Cardiac fibroblast (primary cell): Measurements from ENCODE around the gene CHRNB1.
A peak's percentile ranks its signal among the peaks of the same experiment; 100 is the strongest.

Experiments used
- DNase-seq, 2 donors: peaks; one replicate each; pipeline versions ENCODE4 v3.0.0 to v3.0.0-alpha.2; 2010; ENCODE audit warnings: low read depth in 2 of 2
- H3K4me3 ChIP-seq, 2 donors: replicated peaks in 1 of 2; 1 replicate in 1 of 2; 2 replicates in 1 of 2; pipeline ENCODE4 v1.5.1; 2011; ENCODE audit warnings: low read depth in 2 of 2, low read length in 2 of 2, mild to moderate bottlenecking in 2 of 2, moderate library complexity in 1 of 2
- TF ChIP-seq, protein P1 (sequence below): IDR thresholded peaks from one replicate; pipeline ENCODE4 v1.5.1; 2011; ENCODE audit warnings: low read depth, mild to moderate bottlenecking, low read length, inconsistent platforms

CHRNB1 gene

DNA sequence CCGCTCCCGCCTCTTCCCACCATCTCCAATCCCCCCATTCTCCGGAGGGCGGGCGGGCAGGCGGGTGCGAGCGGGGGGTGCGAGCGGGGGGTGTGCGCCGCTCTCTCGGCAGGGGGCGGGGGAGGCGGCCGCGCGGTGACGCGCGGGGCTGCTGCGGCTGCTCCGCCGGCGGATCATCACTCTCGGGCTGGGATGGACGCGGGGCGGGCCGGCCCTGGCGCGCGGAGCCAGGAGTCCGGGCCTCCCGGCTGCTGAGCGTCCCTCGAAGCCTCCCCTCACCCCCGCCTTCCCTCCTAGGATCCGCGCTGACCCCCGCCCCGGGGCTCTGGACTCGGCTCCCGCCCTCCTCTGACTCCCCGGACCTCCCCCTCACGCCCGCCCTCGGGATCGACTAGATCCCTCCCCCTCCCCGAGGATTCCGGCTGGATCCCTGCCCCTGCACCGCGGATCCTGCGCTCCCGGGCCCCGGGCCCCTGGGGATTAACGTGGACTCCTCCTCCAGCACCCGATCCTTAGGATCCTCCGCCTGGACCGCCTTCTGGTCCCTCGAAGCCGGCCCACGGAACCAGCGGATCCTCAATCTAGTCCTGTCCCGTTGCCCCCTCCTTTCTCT, 40.0 kb upstream of the CHRNB1 start:
- DNase-seq: peak in 1 of 2 donors; percentile 26
- peak overlapping the region; percentile 67 to 75 for H3K4me3 ChIP-seq
- TF ChIP-seq, protein P1, sequence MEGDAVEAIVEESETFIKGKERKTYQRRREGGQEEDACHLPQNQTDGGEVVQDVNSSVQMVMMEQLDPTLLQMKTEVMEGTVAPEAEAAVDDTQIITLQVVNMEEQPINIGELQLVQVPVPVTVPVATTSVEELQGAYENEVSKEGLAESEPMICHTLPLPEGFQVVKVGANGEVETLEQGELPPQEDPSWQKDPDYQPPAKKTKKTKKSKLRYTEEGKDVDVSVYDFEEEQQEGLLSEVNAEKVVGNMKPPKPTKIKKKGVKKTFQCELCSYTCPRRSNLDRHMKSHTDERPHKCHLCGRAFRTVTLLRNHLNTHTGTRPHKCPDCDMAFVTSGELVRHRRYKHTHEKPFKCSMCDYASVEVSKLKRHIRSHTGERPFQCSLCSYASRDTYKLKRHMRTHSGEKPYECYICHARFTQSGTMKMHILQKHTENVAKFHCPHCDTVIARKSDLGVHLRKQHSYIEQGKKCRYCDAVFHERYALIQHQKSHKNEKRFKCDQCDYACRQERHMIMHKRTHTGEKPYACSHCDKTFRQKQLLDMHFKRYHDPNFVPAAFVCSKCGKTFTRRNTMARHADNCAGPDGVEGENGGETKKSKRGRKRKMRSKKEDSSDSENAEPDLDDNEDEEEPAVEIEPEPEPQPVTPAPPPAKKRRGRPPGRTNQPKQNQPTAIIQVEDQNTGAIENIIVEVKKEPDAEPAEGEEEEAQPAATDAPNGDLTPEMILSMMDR: no peak

DNA sequence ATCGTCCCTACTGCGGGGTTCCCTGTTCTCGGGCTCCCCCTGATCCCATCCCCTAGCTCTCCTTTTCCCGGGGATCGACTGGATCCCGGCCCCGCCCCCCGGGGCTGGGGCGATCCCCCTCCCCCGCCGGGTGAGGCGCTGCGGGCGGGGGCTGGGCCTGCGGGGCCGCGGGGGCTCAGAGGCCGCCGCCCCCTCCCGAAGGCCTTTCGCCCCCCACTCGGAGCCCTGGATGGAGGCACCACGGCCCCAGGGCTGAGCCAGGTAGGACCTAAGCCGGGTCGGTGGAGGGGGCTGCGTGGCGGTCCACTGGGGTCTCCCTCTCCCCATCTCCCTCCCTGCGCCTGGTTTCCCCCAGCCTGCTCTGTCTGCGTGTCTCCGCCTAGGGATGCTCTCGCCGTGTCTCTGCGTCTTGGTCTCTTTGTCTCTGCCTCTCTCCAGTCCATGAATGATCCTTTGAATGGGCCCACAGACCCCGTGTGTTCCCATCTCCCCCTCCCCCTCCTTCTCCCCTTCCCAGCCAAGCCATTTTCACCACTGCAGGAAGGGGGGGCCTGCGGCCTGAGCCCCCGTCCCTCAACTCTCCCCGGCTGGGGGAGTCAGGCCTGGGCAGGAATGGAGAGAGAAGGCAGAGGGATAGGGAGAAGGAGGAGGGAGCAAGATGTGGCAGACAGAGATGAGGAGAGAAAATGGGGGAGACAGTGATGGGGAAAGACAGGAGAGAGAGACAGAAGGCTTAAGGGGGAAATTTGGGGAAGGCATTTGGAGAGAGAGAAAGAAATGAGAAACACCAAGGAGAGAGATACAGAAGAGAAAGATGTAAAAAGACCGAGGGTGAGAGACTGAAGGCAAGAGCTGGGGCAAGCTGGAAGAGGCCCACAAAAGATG, 39.3 kb upstream of the CHRNB1 start:
- DNase-seq: no peak
- TF ChIP-seq, protein P1: no peak
- peak overlapping the region; percentile 67 to 75 for H3K4me3 ChIP-seq

DNA sequence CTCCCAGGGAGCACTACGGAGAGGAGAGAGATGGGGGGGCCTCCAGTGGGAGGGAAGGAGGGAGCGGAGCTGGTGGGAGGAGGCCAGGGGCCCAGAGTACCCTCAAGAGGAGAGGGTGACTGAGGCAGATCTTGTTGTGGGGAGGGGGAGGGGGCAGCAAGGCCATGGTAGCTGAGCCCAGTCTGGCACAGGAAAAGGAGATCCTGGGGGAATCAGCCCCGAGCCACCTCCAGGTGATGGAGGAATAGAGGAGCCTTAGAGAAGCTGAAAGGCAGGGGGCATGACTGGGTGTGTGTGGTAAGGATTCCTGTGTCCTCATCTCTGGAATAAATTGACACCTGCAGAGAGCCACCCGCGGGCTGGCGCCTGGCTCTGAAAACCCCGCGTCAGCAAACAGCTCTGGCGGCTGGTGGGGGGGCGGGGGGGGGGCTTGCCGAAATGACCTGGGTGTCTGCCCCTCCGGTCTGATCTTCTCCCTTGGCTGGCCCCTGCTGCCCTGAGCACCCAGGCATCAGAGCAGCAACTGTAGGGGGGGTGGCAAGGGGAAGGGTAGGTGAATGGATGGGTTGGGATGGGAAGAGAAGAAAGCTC, 38.5 kb upstream of the CHRNB1 start:
- DNase-seq: no peak
- TF ChIP-seq, protein P1: no peak
- H3K4me3 ChIP-seq: peak overlapping the region in 1 of 2 donors; percentile 75

DNA sequence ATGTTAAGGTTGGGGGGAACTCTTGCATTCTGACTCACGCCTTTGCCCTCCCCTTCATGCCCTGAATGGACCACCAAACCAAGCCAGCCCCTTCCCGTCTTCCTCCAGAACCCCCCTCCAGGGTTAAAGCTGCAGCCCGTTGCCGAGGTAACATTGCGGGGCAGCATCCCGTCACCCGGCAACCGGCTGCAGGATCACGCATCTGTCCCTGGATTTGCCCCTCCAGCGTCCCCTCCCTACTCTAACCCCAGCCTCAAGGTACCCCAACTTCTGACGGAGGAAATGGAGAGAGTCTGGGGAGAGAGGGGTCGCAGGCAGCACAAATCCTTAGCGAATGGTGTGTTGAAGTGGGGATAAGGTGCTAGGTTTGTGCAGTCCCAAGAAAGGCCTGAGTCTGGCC, 37.8 kb upstream of the CHRNB1 start:
- DNase-seq: no peak
- TF ChIP-seq, protein P1: no peak
- no peak overlapping the region for H3K4me3 ChIP-seq

DNA sequence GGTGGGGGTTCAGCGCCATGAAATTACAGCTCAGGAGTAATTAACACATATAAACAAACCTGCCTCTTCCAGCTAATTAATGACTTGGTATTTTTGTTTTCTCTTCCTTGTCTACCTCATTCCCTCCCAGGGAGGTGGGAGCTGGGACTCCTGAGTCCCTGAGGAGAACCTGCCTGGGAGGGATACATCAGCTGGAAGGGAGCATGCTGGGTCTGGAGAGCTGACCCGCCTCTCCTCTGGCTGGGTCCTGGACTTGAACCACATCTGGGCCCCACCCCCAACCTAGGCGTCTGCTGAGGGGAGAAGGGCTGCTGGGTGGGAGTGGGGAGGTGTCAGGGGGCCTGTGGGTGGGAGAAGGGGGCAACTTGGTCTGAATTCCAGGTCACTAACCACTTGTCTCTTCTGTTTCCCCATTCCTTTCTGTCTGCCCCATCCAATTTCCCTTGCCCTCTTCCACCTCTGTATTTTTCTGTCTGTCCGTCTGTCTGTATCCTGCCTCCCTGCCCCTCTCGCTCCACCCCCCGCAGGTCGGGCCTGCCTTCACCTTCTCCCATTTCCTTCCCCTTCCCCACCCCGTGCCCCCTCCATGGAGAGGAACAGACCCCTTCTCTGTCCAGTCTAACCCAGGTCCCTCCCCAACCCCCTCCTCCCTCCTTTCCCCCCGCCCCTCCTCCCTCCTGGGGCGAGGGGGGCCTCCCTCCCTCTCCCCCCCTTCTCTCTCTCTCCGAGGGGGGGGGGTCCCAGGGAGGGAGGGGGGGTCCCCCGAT, 37.2 kb upstream of the CHRNB1 start, which contains the start of gene NLGN2:
TSS of gene NLGN2 (plus strand) at position 361 of the 767 bp plus-strand sequence. CDS start 411 bp downstream, outside the sequence.
- no peak for DNase-seq
- TF ChIP-seq, protein P1: no peak
- H3K4me3 ChIP-seq: no peak within 1 kb of the TSS

DNA sequence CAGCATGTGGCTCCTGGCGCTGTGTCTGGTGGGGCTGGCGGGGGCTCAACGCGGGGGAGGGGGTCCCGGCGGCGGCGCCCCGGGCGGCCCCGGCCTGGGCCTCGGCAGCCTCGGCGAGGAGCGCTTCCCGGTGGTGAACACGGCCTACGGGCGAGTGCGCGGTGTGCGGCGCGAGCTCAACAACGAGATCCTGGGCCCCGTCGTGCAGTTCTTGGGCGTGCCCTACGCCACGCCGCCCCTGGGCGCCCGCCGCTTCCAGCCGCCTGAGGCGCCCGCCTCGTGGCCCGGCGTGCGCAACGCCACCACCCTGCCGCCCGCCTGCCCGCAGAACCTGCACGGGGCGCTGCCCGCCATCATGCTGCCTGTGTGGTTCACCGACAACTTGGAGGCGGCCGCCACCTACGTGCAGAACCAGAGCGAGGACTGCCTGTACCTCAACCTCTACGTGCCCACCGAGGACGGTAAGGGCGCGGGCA, 36.6 kb upstream of the CHRNB1 start:
- H3K4me3 ChIP-seq: no peak overlapping the region
- TF ChIP-seq, protein P1: no peak
- no peak for DNase-seq
